Left lung (tissue), 10 donors: Measurements from ENCODE around the gene ATXN7. TPM values are rescaled to one million over a fixed set of nuclear protein-coding genes. Genes with fewer than 3 reads are reported as not detected.

Experiments used
- ATAC-seq: fragments of 200-7000 bp; cut with Tn5 transposase; one replicate; pipeline ENCODE4 v1.9.1; 2020; ENCODE audit warnings: moderate library complexity
- DNase-seq, 4 donors: peaks; one replicate each; pipeline ENCODE4 v3.0.0-alpha.2; 2013 to 2020
- H3K27ac ChIP-seq, 2 donors: fragments of 200-600 bp; sonication (generic) in 1 of 2; one replicate each; pipeline versions ENCODE4 v1.5.0 to v1.8.0; 2020 to 2021
- H3K27me3 ChIP-seq, 2 donors: fragments of 200-600 bp; sonication (generic) in 1 of 2; one replicate each; pipeline versions ENCODE4 v1.5.0 to v1.8.0; 2020 to 2021
- H3K36me3 ChIP-seq, 2 donors: fragments of 200-600 bp; sonication (generic) in 1 of 2; one replicate each; pipeline versions ENCODE4 v1.5.0 to v1.8.0; 2020 to 2021
- H3K4me1 ChIP-seq, 2 donors: fragments of 200-600 bp; one replicate each; pipeline ENCODE4 v1.8.0; 2021
- H3K4me3 ChIP-seq, 2 donors: fragments of 200-600 bp; sonication (generic) in 1 of 2; one replicate each; pipeline versions ENCODE4 v1.5.0 to v1.8.0; 2020 to 2021; ENCODE audit warnings: mild to moderate bottlenecking in 1 of 2
- H3K9me3 ChIP-seq, 2 donors: fragments of 200-600 bp; sonication (generic) in 1 of 2; one replicate each; pipeline versions ENCODE4 v1.5.0 to v1.8.0; 2020 to 2021
- CTCF ChIP-seq, 2 donors: fragments of 200-600 bp; sonication (generic) in 1 of 2; IDR thresholded peaks; one replicate each; pipeline versions ENCODE4 v1.5.0 to v1.8.0; 2021; ENCODE audit warnings: antibody characterized with exemption in 2 of 2
- intact Hi-C, 2 donors: fragments of 100-400 bp; cut with DNase I; formaldehyde crosslinking; loops; one replicate each; pipeline versions ENCODE4 v1.11.2 to v1.14.2; 2022
- polyA plus RNA-seq, 6 donors: library from polyadenylated mRNA; unstranded; fragments of 120-200 nt; gene quantifications; one replicate each; pipeline ENCODE4 v1.2.1, GENCODE V29; 2013; ENCODE audit not compliant: insufficient read length in 6 of 6
- total RNA-seq, 2 donors: library from RNA; stranded (reverse); fragmentation: NEBNext Ultra II Directional; extraction: Animal tissue kit (Norgen Biotek cat#: 25700); gene quantifications; one replicate each; pipeline ENCODE4 v1.2.1, GENCODE V29; 2021
- donor health status: DM: no; HTN: yes; CAD: no.
- donor health status: DM: no; HTN: no; CAD: no.

The ATXN7 gene
- total and polyA plus RNA-seq, 8 donors, result 23.4 to 32.5 (median 26.0) TPM

DNA sequence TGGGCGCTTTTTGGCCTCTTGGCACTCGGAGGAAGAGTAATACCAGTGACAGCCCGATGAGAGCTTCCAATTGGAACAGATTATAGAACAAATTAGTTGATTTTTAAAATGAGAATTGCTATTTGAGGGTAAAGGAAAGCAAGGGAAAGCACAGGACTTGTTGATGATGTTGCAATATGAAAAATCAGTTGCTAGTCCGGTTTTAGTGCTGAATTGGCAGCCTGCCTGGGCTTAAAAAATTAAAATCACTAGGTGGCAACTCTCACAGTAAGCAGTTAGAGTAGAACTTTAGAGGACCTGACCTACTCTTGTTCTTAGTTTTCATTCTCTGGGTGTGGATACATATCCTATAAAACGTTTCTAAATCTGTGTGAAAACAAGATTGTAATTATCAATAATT lies 50.6 kb downstream of the ATXN7 start:
- intact Hi-C loops, result no loop called here
- ATAC-seq, result peak; percentile 9

GRCh38 chr3:63918321-63918720 lies 54.7 kb downstream of the ATXN7 start:
- Histone ChIP-seq H3K4me1 (peaks cover 2 to 54% of the 10 kb centered on the region in 2 donors), H3K4me3 (no peak overlapping the region), H3K27me3 (no peaks in the 10 kb centered on the region), H3K27ac (no peak overlapping the region), H3K9me3 (no peaks in the 10 kb centered on the region), H3K36me3 (peaks cover 0 to 49% of the 10 kb centered on the region in 2 donors)
- intact Hi-C loops, result no loop called here
- ATAC-seq (peak; percentile 18), DNase-seq (no peak)
- TF ChIP-seq CTCF (IDR thresholded peaks at IDR 0.05), result no peak

More for the DNA sequence above, 50.6 kb downstream of the ATXN7 start:
- Histone ChIP-seq H3K4me3 (no peak overlapping the region), H3K27ac (peak overlapping the region; percentile 45 to 53), H3K27me3 (no peaks in the 10 kb centered on the region), H3K9me3 (no peaks in the 10 kb centered on the region), H3K36me3 (peaks cover 0 to 38% of the 10 kb centered on the region in 2 donors), H3K4me1 (peaks cover 14 to 55% of the 10 kb centered on the region in 2 donors)
- peak in 1 of 4 donors; percentile 78 for DNase-seq
- no peak for TF ChIP-seq CTCF (IDR thresholded peaks at IDR 0.05)

DNA sequence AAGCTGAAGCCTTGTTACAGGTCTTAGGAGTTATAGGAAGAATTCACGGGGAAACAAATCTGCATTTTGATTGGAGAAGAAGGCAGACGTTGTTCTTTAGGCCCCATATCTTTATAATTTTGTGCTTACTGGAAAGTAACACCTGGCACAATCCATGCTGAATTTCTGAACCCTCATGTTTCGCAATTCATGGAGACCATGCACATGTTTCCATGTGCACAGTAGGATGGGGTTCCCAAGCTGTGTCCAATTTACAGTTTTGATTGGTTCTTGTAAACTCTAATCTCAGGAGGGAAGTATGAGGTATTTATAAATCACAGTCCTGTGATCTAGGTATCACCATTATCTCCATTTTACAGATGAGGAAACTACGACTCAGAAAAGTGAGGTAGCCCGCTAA lies 56.3 kb downstream of the ATXN7 start:
- Histone ChIP-seq H3K4me1 (peaks cover 0 to 43% of the 10 kb centered on the region in 2 donors), H3K9me3 (no peaks in the 10 kb centered on the region), H3K27ac (no peak overlapping the region), H3K4me3 (no peak overlapping the region), H3K36me3 (peaks cover 0 to 45% of the 10 kb centered on the region in 2 donors), H3K27me3 (no peaks in the 10 kb centered on the region)
- intact Hi-C loops, result no loop called here
- no peak for TF ChIP-seq CTCF (IDR thresholded peaks at IDR 0.05)
- ATAC-seq, result no peak
- no peak for DNase-seq

DNA sequence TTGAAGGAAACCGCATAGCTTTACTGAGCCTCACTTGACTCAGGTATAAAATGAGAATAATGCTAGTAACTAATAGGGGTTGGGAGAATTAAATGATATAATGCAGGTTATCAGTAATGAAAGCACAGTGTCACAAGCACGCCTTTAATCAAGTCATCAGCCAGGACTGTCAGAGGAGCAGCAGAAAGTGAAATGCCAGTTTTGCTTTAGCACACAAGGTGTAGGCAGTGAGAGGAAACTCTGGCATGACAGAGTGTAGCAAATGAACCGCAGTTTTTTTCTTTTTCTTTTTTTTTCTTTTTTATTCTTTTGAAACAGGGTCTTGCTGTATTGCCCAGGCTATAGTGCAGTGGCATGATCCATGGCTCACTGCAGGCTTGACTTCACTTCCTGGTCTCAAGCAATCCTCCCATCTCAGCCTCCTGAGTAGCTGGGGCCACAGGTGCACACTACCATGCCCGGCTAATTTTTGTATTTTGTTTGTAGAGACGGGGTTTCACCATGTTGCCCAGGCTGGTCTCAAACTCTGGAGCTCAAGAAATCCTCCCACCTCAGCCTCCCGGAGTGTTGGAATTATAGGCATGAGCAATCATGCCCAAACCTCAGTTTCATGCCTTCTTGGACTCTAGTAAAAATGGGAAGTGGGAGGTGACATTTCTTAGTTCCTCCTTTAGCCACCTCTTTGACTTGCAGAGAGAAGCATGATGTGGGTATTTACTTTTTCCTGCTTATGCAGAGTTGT lies 58.2 kb downstream of the ATXN7 start:
- TF ChIP-seq CTCF (IDR thresholded peaks at IDR 0.05), result no peak
- H3K27ac ChIP-seq, result peak overlapping the region in 1 of 2 donors; percentile 63

GRCh38 chr3:63922491-63923199 lies 59.0 kb downstream of the ATXN7 start:
- Histone ChIP-seq H3K4me1 (peaks cover 0 to 55% of the 10 kb centered on the region in 2 donors), H3K27me3 (no peaks in the 10 kb centered on the region), H3K27ac (peak overlapping the region in 1 of 2 donors; percentile 63), H3K4me3 (no peak overlapping the region), H3K9me3 (no peaks in the 10 kb centered on the region), H3K36me3 (peaks cover 0 to 33% of the 10 kb centered on the region in 2 donors)
- DNase-seq, result no peak
- ATAC-seq, result no peak
- TF ChIP-seq CTCF (IDR thresholded peaks at IDR 0.05), result no peak
- intact Hi-C loops, result no loop called here

More for the DNA sequence above, 58.2 kb downstream of the ATXN7 start:
- no peaks in the 10 kb centered on the region for H3K27me3 ChIP-seq
- H3K36me3 ChIP-seq, result peaks cover 0 to 41% of the 10 kb centered on the region in 2 donors
- H3K4me3 ChIP-seq, result no peak overlapping the region
- intact Hi-C loops, result no loop called here
- peak; percentile 50 for ATAC-seq
- no peaks in the 10 kb centered on the region for H3K9me3 ChIP-seq
- H3K4me1 ChIP-seq, result peaks cover 0 to 48% of the 10 kb centered on the region in 2 donors
- DNase-seq, result no peak
